Mesothelial cell of epicardium (in vitro differentiated cells): ENCODE results near the gene HEPACAM. TPM values are rescaled to one million over a fixed set of nuclear protein-coding genes. Genes with fewer than 3 reads are reported as not detected.

Experiments used
- total RNA-seq: library from RNA; stranded (reverse); gene quantifications from 3 replicates; pipeline ENCODE4 v1.2.1, GENCODE V29; 2021

Gene HEPACAM
- total RNA-seq, 1 donor from 2014 or later = not detected

Other genes with a start within 250 kb of the HEPACAM start
- gene NRGN, start 196.1 kb downstream of the HEPACAM start, total RNA-seq = 2.7 to 2.9 TPM (median 2.7 TPM) in 3 replicates
- gene VSIG2, start 183.8 kb downstream of the HEPACAM start, total RNA-seq = 0.25 to 0.66 TPM (median 0.44 TPM) in 3 replicates
- gene ESAM, start 173.8 kb downstream of the HEPACAM start, total RNA-seq = 0.85 to 1.1 TPM (median 0.95 TPM) in 3 replicates
- gene MSANTD2, start 135.6 kb downstream of the HEPACAM start, total RNA-seq = 32.8 to 37.3 TPM (median 34.4 TPM) in 3 replicates
- 26.0 to 26.7 TPM (median 26.4 TPM) in 3 replicates for gene ROBO3, start 70.6 kb downstream of the HEPACAM start, total RNA-seq
- gene ROBO4, start 38.2 kb downstream of the HEPACAM start, total RNA-seq = not detected in 3 replicates
- not detected in 3 replicates for gene HEPN1, start 16.8 kb downstream of the HEPACAM start, total RNA-seq
- gene CCDC15, start 18.2 kb upstream of the HEPACAM start, total RNA-seq = 2.8 to 3.1 TPM (median 2.9 TPM) in 3 replicates
- 0.47 to 0.54 TPM (median 0.51 TPM) in 3 replicates for gene SLC37A2, start 127.3 kb upstream of the HEPACAM start, total RNA-seq
- 23.1 to 23.9 TPM (median 23.7 TPM) in 3 replicates for gene TMEM218, start 175.6 kb upstream of the HEPACAM start, total RNA-seq
- gene PKNOX2, start 228.7 kb upstream of the HEPACAM start, total RNA-seq = 20.4 to 23.1 TPM (median 22.2 TPM) in 3 replicates